HG02970 (cell line): Measurements from ENCODE around the gene TRIM47.

Experiments
- ATAC-seq: cut with Tn5 transposase; IDR thresholded peaks from one replicate; pipeline ENCODE4 v1.9.1; 2021; ENCODE audit warnings: mild to moderate bottlenecking, moderate library complexity, moderate number of reproducible peaks; ENCODE audit not compliant: unreplicated experiment, low FRiP score

TRIM47 gene

GRCh38 chr17:75878174-75878998 is at the start of gene TRIM47:
Gene TRIM47 (minus strand): TSS chr17:75878581. CDS start chr17:75878548, 33 bp downstream.
- peak; percentile 20 for ATAC-seq

- no peak for ATAC-seq
Observed at GRCh38 chr17:75927286-75927922, 49.0 kb upstream of the TRIM47 start.

- ATAC-seq, result no peak
Observed at GRCh38 chr17:75926456-75926855, 48.1 kb upstream of the TRIM47 start.

GRCh38 chr17:75925912-75926311 is 47.5 kb upstream of the TRIM47 start:
- ATAC-seq, result no peak

GRCh38 chr17:75925103-75925502 is 46.7 kb upstream of the TRIM47 start:
- no peak for ATAC-seq

- no peak for ATAC-seq
Observed at GRCh38 chr17:75922963-75923874, 44.8 kb upstream of the TRIM47 start.

- ATAC-seq, result no peak
Observed at GRCh38 chr17:75922173-75922961, 44.0 kb upstream of the TRIM47 start.

GRCh38 chr17:75921596-75921995 is 43.2 kb upstream of the TRIM47 start:
- no peak for ATAC-seq

- ATAC-seq, result no peak
Observed at GRCh38 chr17:75920045-75920560, 41.7 kb upstream of the TRIM47 start.

- no peak for ATAC-seq
Observed at GRCh38 chr17:75919611-75920010, 41.2 kb upstream of the TRIM47 start.

- ATAC-seq, result no peak
Observed at GRCh38 chr17:75917917-75918445, 39.6 kb upstream of the TRIM47 start.

- no peak for ATAC-seq
Observed at GRCh38 chr17:75917141-75917916, 38.9 kb upstream of the TRIM47 start.

GRCh38 chr17:75915268-75915667 is 36.9 kb upstream of the TRIM47 start:
- no peak for ATAC-seq

GRCh38 chr17:75914643-75915267 is 36.4 kb upstream of the TRIM47 start:
- no peak for ATAC-seq

GRCh38 chr17:75913537-75914210 is 35.3 kb upstream of the TRIM47 start:
- ATAC-seq, result no peak

- ATAC-seq, result no peak
Observed at GRCh38 chr17:75910699-75911098, 32.3 kb upstream of the TRIM47 start.

GRCh38 chr17:75909812-75910274 is 31.5 kb upstream of the TRIM47 start:
- no peak for ATAC-seq
